SH-SY5Y (cell line): ENCODE measurements around the gene RFC4.

Experiments
- GATA2 ChIP-seq: IDR thresholded peaks from 2 replicates; pipeline ENCODE4 v1.6.1; 2011; ENCODE audit warnings: mild to moderate bottlenecking, low read depth, low read length
- GATA3 ChIP-seq: IDR thresholded peaks from 2 replicates; pipeline ENCODE4 v1.6.1; 2011; ENCODE audit warnings: low read depth, mild to moderate bottlenecking, low read length, moderate library complexity

DNA sequence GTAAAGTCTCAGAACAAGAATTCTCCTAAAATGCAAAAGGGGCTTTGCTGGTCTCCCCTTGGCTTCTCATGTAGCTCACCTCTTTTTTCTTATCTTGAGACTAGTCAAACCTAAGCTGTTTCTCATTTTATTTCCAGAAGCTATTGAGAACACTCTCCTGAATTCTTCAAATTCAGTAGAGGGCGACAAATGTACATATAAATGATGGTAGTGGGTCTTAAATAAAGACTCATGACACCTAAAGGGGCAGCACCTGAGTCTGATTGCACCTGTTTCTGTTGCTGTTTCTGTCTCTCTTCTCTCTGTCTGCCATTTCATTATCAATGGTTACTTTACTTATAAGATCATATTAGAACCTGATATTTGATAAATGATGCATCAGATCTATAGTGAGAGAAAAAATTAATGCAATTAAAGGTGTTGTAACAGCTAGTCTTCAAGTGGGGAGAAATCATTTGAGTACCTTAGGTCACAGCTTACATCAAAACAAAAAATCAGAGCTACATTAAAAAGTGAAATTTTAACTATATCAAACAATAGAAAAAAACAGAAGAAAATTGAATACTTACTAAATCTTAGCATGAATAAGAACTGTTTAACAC lies 43.2 kb upstream of the RFC4 start:
- no peak for TF ChIP-seq GATA3
- TF ChIP-seq GATA2: no peak
